Fibroblast of skin of abdomen (primary cell): ENCODE results near the gene HYAL3.
"Not testable (repeated sequence)": the region's sequence is repeated elsewhere in the genome, so short reads cannot be mapped to it uniquely, and the experiment has no call there.

Experiments
- DNase-seq: peaks from one replicate; pipeline ENCODE4 v3.0.0-alpha.2; 2013

Gene HYAL3

DNA sequence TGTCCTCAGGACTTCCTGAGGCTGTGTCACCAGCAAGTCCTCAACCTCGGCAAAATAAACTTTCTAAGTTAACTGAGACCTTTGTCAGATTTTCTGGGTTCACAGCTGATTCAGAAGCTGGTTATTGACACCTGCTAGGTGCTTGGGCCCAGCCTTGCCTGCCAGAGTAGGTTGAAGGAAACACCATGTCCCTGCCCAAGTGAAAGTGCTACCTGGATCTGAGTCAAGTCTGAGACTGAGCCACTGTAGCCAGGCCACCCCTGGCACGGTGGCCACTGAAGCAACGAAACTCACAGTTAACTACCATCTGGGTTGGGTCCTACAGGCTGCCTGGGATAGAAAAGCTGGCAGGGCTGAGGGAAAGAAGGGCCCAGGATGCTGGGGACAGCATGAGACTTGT lies 15.1 kb upstream of the HYAL3 start:
- DNase-seq = no peak

DNA sequence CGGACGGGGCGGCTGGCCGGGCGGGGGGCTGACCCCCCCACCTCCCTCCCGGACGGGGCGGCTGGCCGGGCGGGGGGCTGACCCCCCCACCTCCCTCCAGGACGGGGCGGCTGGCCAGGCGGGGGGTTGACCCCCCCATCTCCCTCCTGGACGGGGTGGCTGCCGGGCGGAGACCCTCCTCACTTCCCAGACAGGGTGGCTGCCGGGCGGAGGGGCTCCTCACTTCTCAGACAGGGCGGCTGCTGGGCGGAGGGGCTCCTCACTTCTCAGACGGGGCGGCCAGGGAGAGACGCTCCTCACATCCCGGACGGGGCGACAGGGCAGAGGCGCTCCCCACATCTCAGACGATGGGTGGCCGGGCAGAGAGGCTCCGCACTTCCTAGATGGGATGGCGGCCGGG lies 12.8 kb upstream of the HYAL3 start:
- DNase-seq = not testable (repeated sequence)

DNA sequence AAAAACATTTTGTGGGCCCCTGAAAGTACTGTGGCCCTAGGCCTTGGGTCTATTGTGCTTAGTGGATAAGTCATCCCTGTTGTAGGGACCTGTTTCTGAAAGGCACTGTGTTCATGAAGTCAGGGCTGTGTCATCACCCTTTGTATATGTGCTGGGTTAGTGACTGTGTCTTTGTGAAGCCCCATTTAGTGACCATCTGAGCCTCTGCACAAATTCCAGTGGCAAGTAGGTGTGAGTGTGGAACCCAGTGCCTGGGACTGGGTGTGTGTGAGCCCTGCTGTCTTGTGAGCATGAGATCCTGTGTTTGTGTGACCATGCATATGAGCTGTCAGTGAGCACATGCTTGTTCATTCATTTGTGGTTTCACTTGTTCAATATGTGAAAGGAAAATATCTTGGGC lies 5.4 kb upstream of the HYAL3 start:
- DNase-seq = no peak

DNA sequence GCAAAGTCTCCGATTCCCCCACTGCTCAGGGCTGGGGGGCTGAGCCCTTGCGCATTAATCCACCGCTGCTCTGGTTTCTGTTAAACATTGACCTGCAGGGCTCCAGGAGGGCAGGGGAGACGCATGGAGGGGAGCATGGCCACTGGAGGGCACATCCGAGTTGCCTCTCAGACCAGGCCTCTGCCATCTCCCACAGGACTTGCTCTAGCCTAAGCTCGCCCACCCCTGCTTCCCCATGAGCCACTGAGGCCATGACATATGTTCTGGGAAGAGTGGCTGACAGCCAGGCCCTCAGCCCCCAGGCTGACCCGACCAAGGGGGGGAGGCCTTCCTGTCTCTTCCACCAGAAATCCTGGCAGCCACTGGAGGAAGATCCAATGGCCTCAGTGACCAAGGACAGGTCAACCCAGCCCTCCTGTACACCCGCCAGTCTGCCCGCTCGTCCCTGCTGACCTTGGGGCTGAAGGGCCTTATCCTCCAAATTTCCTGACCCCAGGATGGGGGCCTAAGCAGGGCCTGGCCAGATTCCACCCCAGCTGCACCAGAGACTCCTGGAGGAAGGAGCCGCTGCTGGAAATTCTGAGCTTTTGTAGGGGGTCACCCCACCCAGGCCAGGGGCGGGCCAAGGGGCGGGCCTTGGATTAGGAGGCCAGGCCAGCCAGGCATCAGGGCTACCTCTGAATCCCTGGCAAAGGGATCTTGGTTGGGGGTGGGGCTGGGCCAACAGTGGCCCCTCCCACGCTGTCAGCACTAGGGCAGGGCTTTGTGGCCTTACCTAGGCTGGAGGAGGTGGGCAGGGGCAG lies 4.0 kb upstream of the HYAL3 start, which contains the start of gene HYAL1:
Gene HYAL1, minus strand, starts transcription at position 562 of the 803 bp plus-strand sequence. CDS start 618 bp downstream, outside the sequence.
- DNase-seq = no peak

DNA sequence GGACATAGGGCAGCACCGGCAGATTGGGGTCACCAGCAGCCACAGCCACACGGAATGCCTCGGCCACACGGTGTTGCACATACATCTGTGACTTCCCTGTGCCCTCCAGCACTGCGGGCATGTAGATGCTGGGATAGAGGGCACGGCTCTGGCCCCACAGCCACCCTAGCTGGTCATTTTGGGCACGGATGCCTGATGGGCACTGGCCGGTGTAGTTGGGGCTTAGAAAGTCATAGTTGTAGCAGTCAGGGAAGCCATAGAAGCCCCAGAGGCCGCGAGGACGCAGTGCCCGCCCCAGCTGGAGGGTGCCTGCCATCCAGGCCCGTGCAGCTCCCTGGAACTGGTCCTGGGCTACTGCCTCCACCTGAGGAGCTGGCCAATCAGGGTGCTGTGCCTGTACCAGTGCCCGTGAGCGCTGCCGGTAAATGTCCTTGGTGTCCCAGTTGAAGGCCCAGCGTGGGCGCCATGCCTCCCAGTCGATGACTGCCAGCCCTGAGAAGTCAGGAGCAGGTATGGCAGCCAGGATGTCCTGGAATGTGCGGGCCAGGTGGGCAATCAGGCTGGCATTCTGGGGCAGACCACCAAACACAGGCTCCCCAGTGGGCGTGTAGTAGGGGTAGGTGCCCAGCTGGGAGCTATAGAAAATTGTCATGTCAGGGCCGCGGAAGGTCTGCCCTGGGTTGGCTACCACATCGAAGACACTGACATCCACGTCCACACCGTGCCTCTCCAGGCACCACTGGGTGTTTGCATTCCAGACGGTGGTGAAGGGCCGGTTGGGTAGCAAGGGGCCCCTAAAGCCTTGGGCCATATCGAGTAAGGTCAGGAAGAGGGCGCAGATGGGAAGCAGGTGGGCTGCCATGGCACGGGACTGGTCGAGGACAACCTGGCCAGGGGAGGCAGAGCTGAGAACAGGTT lies 3.1 kb upstream of the HYAL3 start:
- no peak for DNase-seq

DNA sequence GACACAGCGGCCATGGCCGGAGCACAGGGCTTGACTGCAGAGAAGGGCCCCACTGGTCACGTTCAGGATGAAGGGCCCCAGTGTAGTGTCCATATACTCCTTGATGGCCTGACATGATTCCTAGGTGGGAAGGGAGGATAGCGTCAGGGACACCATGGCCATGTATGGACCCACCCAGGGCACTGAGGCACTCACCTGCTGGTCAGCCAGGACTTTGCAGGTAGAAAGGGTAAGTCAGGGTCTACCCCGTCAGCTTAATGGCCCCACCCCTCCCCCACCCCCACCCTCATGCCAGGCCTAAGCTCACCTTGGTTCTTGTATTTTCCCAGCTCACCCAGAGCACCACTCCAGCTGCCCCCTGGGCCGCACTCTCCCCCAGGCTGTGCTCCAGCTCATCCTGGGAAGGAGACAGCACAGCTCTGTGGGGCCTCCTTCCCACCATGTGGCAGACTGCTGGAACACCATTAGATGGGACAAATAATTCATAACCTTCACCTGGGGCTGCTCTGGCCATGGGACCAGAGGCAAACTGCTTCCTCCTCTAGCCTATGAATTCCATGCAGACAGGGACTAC lies 1.6 kb upstream of the HYAL3 start:
- DNase-seq = no peak

DNA sequence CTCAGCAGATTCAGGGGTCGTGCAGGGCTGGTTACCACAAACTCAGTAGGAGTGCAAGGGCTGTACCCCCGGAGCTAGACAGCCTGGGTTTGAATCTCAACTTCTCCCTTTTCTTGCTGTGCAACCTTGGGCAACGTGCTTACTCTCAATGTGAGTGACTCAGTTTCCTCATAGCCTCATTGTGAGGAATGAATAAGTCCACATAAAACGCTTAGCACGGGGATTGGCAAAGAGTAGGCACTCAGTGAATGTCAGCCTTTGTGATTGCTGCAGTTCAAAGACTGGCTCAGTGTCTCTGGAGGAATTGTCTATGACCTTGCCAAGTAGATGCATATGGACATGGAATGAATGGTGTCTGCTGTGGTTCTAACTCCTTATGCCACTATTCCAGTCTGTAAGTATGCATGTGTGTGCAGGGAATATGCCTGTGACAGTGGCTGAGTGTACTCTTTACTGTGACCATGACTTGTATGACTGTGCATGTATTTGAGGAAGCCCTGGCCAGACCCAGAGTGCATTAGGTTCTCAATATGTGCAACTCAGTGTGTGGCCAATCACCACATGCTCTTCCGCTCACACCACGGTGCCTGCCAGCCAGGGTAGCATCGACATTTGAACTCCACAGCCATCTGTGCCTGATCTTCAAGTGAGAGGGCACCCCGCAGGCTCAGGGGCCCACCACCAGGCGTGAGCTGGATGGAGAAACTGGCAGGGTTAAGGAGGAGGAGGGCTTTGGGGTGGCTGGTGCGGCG lies 900 bp upstream of the HYAL3 start:
- DNase-seq = peak; percentile 24

DNA sequence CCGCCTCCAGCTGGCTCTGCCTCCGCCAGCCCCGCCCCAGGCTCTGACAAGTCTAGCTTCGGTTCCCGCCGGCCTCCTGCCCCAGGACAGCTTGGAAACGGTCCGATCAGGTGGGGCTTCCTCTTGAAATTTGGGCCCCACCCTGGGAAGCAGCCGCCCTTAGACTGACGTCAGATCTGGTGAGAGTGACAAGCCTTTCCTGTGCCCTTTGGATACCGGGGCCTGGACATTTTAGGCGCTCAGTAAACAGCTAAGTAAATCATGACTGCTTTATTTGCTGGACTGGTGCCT lies 378 bp upstream of the HYAL3 start:
- no peak for DNase-seq

DNA sequence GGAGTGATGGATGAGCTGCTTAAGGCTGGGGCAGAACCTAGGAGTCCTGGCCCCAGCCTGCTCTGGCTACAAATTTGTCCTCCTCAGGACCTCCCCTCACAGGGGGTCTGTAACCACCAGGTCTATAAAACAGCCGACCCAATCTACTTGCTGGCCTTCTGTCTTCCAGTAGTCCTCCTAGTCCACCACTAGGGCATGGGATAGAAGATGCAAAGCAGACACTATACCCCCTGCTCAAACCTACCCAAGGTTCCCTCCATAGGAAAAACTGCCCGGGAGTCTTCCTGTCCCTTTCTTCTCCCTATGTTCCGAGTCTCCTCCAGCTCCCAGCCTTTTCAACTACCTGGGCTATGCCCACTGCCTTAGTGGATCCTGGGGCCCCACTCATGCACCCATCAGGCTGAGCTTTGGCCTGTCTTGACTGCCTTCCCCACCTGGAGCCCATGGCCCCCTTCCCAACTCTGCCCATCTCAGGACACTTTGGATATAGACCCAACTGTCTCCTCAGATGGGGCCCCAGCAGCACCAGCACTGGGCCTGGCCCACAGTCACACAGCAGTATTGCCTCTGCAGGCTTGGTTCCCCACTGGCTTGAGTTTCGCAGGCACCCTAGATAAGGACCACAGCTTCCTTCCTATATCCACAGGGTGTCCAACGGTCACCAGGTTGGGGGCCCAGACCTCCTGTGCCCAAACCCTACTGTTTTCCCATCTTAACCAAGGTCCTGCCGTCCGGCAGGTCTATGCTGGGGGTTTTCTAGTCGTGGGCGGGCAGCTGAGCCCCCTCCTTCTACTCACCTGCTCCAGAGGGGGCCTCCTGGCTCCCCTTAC lies 1.1 kb downstream of the HYAL3 start:
- DNase-seq = no peak

DNA sequence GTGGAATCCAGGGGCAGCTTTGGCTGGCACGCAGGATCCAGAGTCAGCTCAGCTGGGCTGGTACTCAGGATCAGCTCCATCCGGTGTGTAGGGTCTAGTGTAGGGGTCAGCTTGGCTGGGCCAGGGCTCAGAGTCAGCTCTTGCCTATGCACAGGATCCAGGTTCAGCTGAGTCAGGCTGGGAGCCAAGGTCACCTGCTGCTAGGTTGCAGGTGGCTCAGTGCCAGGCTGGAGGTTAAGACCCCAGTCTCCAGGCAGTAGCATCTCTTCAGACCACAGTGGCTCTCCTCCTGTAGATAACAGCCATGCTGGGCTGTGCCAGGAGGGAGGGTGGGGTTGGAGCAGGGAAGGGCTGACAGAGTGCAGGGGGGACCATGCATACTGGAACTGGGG lies 1.8 kb downstream of the HYAL3 start:
- DNase-seq = no peak

DNA sequence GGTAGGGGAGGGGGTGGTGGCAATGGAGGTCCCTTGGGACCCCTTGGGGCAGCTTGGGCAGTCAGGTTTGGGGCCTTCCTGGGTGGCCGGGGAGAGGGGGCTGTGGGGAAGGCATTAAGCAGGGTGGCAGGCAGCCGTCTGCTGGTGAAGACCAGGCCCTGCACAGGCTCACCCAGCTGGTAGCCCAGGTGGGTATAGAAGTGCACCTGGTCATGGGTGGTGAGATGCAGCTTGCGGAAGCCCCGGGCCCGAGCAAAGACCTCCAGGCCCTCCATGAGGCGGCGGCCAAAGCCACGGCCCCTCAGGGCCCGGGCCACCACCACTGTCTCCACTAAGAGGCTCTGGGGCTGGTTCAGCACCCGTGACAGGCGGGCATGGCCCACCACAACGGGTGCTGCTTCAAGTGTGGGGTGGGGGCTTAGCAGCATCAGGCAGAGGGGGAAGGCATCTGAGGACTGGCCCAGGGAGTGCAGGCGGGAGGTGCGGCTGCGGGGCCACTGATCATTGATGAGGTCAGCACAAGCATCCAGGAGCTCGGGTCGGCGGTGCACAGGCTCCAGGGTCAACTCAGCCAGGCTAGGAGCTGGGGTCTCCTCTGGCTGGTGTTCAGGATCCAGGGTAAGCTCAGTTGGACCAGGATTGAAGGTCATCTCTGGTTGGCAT lies 2.4 kb downstream of the HYAL3 start:
- no peak for DNase-seq

DNA sequence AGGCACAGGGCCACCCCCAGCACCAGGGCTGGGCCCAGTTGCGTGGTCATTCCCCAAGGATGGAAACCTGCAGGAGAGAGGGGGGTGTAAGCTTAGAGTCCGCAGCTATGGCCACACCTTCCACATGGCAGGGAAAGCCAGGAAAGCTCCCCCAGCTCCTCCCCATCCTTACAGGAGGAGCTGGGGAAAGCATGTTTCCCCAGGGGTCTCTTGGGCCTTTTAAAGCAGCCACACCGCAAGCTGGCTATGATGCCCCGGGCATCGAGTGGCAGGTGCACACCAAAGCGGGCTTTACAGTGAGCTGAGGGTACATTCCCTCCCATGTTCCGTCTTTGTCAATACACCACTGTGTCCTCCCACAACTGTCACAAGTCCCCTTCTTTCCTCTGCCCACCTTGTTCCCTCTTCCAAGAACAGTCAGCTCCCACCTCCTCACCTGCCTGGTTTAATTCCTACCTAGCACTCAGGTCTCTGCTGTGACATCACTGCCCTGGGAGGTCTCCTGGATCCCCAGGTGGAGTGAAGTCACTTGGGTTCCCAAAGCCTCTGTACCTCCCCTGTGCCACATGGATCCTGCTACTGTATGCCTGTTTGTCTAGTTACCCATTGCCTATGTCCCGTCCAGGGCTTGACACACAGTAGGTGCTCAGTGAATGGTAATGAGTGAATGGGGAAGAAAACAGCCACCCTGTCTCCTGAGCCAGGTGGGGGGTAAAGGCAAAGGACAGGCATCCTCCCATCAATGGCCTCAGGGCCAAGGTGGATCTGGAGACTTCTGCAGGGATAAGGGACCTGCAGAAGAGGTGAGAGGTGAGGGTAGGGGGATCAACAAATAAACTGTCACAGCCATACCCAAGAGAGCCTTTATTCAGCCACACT lies 3.4 kb downstream of the HYAL3 start:
- DNase-seq = no peak

DNA sequence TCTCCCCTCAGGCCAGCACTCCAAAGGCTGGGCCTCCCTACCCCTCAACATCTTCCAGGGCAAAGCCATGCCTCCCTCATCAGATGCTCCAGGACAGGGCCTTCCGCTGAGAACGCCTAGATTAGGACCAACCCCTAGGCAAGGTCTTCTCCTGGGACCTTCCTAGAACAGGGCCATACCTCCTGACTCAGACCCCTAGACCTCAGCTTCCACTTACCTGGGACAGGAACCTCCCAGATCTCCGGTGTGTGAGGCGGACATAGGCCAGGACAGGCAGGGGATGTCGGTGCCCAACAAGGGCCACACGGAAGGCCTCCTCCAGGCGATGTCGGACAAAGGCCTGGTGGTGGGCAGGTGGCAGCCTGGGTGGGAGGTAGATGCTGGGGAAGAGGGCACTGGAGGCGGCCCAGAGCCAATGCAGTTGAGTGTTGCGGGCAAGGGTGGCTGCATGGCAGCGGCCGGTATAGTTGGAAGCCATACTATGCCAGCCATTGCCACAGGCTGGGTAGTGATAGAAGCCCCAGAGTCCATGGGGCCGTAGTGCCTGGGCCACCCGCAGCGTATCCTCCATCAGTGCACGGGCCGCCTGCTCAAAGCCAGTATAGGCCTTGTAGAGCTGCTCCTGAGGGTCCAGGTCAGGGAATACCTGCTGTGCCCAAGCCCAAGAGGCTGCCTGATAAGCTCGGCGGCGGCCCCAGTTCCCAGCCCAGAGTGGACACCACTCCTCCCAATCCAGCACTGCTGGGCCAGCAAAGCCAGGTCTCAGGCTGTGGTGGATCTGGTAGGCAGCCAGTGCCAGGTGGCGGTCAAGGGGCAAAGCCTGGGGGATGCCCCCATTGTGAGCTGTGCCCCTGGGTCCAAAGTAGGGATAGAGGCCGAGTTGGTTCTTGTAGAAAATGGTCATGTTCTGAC lies 4.5 kb downstream of the HYAL3 start:
- no peak for DNase-seq

DNA sequence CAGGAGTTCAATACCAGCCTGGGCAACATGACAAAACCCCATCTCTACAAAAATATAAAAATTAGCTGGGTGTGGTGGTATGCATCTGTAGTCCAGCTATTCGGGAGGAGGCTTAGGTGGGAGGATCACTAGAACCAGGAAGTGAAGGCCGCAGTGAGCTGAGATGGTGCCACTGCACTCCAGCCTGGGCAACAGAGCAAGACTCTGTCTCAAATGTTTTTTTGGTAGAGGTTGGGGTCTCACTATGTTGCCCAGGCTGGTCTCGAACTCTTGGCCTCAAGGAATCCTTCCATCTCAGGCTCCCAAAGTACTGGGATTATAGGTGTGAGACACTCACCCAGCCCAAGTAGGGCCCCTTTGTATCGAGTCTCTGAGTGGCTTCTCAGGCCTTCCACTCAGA lies 5.1 kb downstream of the HYAL3 start:
- no peak for DNase-seq

DNA sequence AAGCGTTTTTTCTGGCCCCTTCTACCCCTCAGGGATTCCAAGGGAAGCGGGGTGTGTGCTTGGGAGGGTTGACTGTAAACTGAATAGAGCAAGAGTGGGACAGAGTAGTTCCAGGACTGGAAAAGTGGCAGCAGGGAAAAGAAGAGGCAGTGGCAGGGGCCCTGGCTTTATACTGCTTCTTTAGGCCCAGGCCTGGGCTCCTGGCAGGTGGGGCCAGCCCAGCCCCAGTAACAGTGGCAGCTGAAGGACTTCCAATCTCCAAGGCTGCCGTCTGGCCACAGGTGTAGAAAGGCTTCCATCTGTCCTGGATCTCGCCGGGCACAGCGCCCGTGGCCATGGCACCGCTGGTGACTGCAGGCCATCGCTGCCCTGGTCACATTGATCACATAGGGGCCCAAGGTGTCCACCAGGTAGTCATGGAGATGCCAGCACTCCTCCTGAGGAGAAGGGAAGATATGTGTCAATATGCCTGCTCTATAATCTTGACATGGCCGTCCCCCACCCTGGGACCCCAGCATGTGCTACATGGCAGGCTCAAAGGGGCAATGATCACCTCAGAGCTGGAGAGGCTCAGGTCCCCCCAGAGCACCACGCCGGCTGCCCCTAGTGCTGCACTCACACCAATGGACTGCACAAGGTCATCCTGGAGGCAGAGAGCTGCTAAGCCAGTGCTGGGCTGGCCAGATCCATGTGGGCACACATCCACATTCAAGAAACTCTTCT lies 6.0 kb downstream of the HYAL3 start:
- no peak for DNase-seq

DNA sequence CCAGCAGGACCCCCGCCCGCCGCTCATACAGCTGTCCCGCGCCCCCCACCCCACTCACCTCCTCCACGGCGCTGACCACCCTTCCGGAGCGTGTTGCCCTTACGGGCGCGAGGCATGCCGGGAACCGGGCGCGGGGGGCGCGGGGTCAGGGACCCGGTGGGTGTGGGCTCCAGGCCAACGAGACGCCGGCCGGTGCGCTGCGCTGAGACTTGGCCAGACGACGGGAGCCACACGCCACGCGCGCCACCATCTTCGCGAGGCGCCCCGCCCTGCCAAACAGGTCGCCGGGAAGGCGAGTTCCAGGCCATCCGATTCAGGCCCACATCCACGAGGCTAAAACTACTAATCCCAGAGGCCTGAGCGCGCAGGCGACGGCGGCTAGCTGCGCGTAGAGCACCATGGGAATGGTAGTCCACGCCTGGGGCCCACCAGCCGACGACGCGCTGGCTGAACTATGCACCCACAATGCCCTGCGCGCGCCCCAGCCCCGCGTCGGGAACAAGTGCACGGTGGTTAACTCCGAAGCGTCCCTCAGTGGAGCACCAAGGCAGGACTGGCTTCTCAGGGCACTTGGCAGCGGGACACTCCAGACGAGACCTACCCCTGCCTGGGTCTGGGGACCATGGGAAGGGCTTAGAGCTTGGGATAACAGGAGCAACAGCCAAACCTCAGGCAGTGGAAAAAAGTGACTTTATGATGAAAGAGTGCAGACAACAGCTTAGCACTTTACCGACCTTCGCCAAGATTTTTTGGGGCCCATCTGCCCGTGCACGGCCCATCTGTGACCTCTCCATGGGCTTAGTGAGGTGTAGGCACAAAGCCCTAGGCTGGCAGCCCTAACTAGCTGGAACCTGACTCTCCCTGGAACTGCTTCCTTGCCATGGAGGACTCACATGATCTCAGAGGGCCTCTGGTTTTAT lies 6.8 kb downstream of the HYAL3 start, which contains the start of gene IFRD2:
Gene IFRD2, minus strand, starts transcription at position 271 of the 920 bp plus-strand sequence. Its CDS starts 155 bp downstream, at position 116.
- peak; percentile 97 for DNase-seq

DNA sequence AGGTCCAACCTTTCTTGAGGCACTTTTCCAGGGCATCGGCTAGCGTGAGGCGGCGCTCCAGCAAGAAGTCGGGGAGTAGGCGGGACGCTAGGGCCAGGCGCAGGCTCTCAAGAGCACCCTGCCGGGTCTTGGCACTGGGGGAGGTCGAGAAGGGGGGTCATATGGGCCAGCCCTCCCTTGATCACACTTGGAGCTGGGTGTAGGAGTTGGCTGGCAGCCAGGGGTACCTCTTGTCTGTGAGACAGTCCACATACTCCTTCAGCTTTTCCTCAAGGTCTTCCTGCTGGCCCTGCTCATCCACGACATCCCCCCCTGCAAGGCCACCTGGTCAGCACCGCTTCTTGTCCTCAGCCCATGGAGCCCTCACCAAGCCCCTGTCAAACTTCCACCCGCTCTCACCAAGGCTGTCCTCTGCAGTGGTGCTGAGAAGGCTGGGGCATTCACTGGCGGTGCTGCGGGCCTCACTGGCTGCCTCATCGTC lies 9.0 kb downstream of the HYAL3 start:
- DNase-seq = no peak
